Liver (tissue), 9 donors: ENCODE measurements around the gene SLC2A5. TPM values are rescaled to one million over a fixed set of nuclear protein-coding genes. Genes with fewer than 3 reads are reported as not detected.

Experiments
- DNase-seq: peaks from one replicate; pipeline ENCODE4 v3.0.0-alpha.2; 2017; ENCODE audit warnings: low spot score
- H3K27ac ChIP-seq, 2 donors: one replicate each; pipeline ENCODE4 v1.7.0; 2013; ENCODE audit warnings: inconsistent platforms in 2 of 2, low read length in 2 of 2, control low read depth in 1 of 2, low read depth in 1 of 2, mild to moderate bottlenecking in 1 of 2
- H3K27me3 ChIP-seq, 4 donors: one replicate each; pipeline versions ENCODE4 v1.6.1 to v1.7.0; 2013; ENCODE audit warnings: low read length in 3 of 4, inconsistent platforms in 1 of 4, mild to moderate bottlenecking in 1 of 4, moderate library complexity in 1 of 4; ENCODE audit not compliant: control insufficient read depth in 4 of 4, insufficient read depth in 4 of 4
- H3K36me3 ChIP-seq, 4 donors: one replicate each; pipeline versions ENCODE4 v1.6.1 to v1.7.0; 2013; ENCODE audit warnings: low read length in 3 of 4, mild to moderate bottlenecking in 3 of 4, low read depth in 1 of 4, moderate library complexity in 1 of 4; ENCODE audit not compliant: control insufficient read depth in 4 of 4, insufficient read depth in 3 of 4
- H3K4me1 ChIP-seq, 4 donors: one replicate each; pipeline versions ENCODE4 v1.6.1 to v1.7.0; 2013; ENCODE audit warnings: low read length in 3 of 4, mild to moderate bottlenecking in 3 of 4, moderate library complexity in 1 of 4; ENCODE audit not compliant: control insufficient read depth in 4 of 4, insufficient read depth in 4 of 4
- H3K4me3 ChIP-seq, 3 donors: one replicate each; pipeline versions ENCODE4 v1.6.1 to v1.7.0; 2013; ENCODE audit warnings: low read length in 3 of 3, control low read depth in 1 of 3, low read depth in 1 of 3, mild to moderate bottlenecking in 1 of 3
- H3K9ac ChIP-seq, 2 donors: one replicate each; pipeline ENCODE4 v1.7.0; 2013; ENCODE audit warnings: low read length in 2 of 2, mild to moderate bottlenecking in 2 of 2, moderate library complexity in 2 of 2, control low read depth in 1 of 2, low read depth in 1 of 2
- H3K9me3 ChIP-seq, 4 donors: one replicate each; pipeline versions ENCODE4 v1.6.1 to v1.7.0; 2013; ENCODE audit warnings: low read length in 3 of 4; ENCODE audit not compliant: control insufficient read depth in 4 of 4
- ATF3 ChIP-seq: IDR thresholded peaks from 2 replicates; pipeline ENCODE4 v1.6.1; 2016; ENCODE audit warnings: antibody characterized with exemption
- CTCF ChIP-seq: fragments of 150-350 bp; IDR thresholded peaks from 2 replicates; pipeline ENCODE4 v1.5.1; 2017; ENCODE audit warnings: improper control_type of control experiment, low read depth, low read length; ENCODE audit not compliant: missing input control
- EGR1 ChIP-seq, 2 donors: IDR thresholded peaks; 2 replicates each; pipeline ENCODE4 v1.6.1; 2016 to 2018; ENCODE audit warnings: antibody characterized with exemption in 2 of 2, low read depth in 2 of 2
- FOXA1 ChIP-seq: IDR thresholded peaks from 2 replicates; pipeline ENCODE4 v1.6.1; 2016; ENCODE audit warnings: antibody characterized with exemption
- FOXA2 ChIP-seq: IDR thresholded peaks from 2 replicates; pipeline ENCODE4 v1.6.1; 2016; ENCODE audit warnings: antibody characterized with exemption
- GABPA ChIP-seq, 2 donors: IDR thresholded peaks in 1 of 2; conservative IDR thresholded peaks in 1 of 2; 2 replicates each; pipeline ENCODE4 v1.6.1; 2016; ENCODE audit warnings: antibody characterized with exemption in 2 of 2, mild to moderate bottlenecking in 1 of 2, moderate library complexity in 1 of 2
- HNF4A ChIP-seq, 2 donors: conservative IDR thresholded peaks; 2 replicates each; pipeline ENCODE4 v1.6.1; 2016; ENCODE audit warnings: antibody characterized with exemption in 2 of 2, mild to moderate bottlenecking in 2 of 2
- HNF4G ChIP-seq: IDR thresholded peaks from 2 replicates; pipeline ENCODE4 v1.6.1; 2016; ENCODE audit warnings: antibody characterized with exemption
- JUND ChIP-seq, 2 donors: IDR thresholded peaks; 2 replicates each; pipeline ENCODE4 v1.6.1; 2016; ENCODE audit warnings: antibody characterized with exemption in 2 of 2
- MAX ChIP-seq: IDR thresholded peaks from 2 replicates; pipeline ENCODE4 v1.6.1; 2016; ENCODE audit warnings: antibody characterized with exemption
- NR2F2 ChIP-seq: IDR thresholded peaks from 2 replicates; pipeline ENCODE4 v1.6.1; 2016; ENCODE audit warnings: antibody characterized with exemption
- RAD21 ChIP-seq, 2 donors: IDR thresholded peaks; 2 replicates each; pipeline ENCODE4 v1.6.1; 2016; ENCODE audit warnings: antibody characterized with exemption in 2 of 2, mild to moderate bottlenecking in 2 of 2
- REST ChIP-seq: IDR thresholded peaks from 2 replicates; pipeline ENCODE4 v1.6.1; 2016; ENCODE audit warnings: antibody characterized with exemption, mild to moderate bottlenecking
- RXRA ChIP-seq, 2 donors: IDR thresholded peaks; 2 replicates each; pipeline ENCODE4 v1.6.1; 2017 to 2018; ENCODE audit warnings: antibody characterized with exemption in 2 of 2, mild to moderate bottlenecking in 1 of 2
- SP1 ChIP-seq: IDR thresholded peaks from 2 replicates; pipeline ENCODE4 v1.6.1; 2018; ENCODE audit warnings: antibody characterized with exemption, mild to moderate bottlenecking
- TAF1 ChIP-seq: conservative IDR thresholded peaks from 2 replicates; pipeline ENCODE4 v1.6.1; 2016; ENCODE audit warnings: antibody characterized with exemption, mild to moderate bottlenecking
- YY1 ChIP-seq: IDR thresholded peaks from 2 replicates; pipeline ENCODE4 v1.6.1; 2016; ENCODE audit warnings: antibody characterized with exemption, mild to moderate bottlenecking
- ZBTB33 ChIP-seq: IDR thresholded peaks from 2 replicates; pipeline ENCODE4 v1.6.1; 2016; ENCODE audit warnings: antibody characterized with exemption
- WGBS: extraction: QIAGEN DNeasy Blood & Tissue Kit; methylation state at CpG from one replicate; pipeline ENCODE4 v1.1.7; 2013; 5-methylcytosine and 5-hydroxymethylcytosine counted together
- polyA plus RNA-seq, 2 donors: library from polyadenylated mRNA; stranded (reverse) in 1 of 2; unstranded in 1 of 2; fragments of 200-250 nt in 1 of 2; fragments of >200 nt in 1 of 2; fragmentation: Nextera tagmentation in 1 of 2; extraction: Ambion mirVana in 1 of 2; gene quantifications; one replicate each; pipeline versions ENCODE4 v1.2.1 to v1.2.3, GENCODE V29; 2013 to 2015
- total RNA-seq, 2 donors: library from RNA; depleted of rRNA; stranded (reverse); fragments of >200 nt; gene quantifications; one replicate each; pipeline ENCODE4 v1.2.3, GENCODE V29; 2014
- donor health status: healthy.
- donor health status: healthy.
- donor health status: healthy.
- donor health status: healthy.
- donor health status: healthy.

SLC2A5 gene
- total and polyA plus RNA-seq, 4 donors: 0.07 to 1.6 (median 0.13) TPM

- DNase-seq: no peak
- TF ChIP-seq TAF1: no peak
- no peak for TF ChIP-seq JUND (IDR thresholded peaks at IDR 0.05)
- no peak for TF ChIP-seq GABPA (IDR thresholded peaks at IDR 0.05 in 1 of 2, conservative IDR thresholded peaks at IDR 0.05 in 1 of 2)
- no peak for TF ChIP-seq HNF4G
- no peak for TF ChIP-seq ZBTB33
- no peak for TF ChIP-seq ATF3
- TF ChIP-seq HNF4A (conservative IDR thresholded peaks at IDR 0.05): no peak
- TF ChIP-seq FOXA2: no peak
- TF ChIP-seq MAX: no peak
- TF ChIP-seq RAD21 (IDR thresholded peaks at IDR 0.05): no peak
- TF ChIP-seq RXRA (IDR thresholded peaks at IDR 0.05): no peak
- no peak for TF ChIP-seq CTCF
- TF ChIP-seq YY1: no peak
- no peak for TF ChIP-seq EGR1 (IDR thresholded peaks at IDR 0.05; ENCODE audit: low read depth in 2 of 2)
- no peak for TF ChIP-seq FOXA1
- no peak for TF ChIP-seq REST
- no peak for TF ChIP-seq NR2F2
- no peak for TF ChIP-seq SP1
- 68% methylated on average over 55 of the region's 55 CpGs for WGBS
- Histone ChIP-seq H3K9me3 (peaks cover 3 to 5% (median 4%) of the 10 kb centered on the region in 4 donors), H3K9ac (no peak overlapping the region), H3K4me3 (no peak overlapping the region), H3K4me1 (peaks cover 0 to 2% (median 0%) of the 10 kb centered on the region in 4 donors), H3K27me3 (no peaks in the 10 kb centered on the region), H3K36me3 (no peaks in the 10 kb centered on the region), H3K27ac (no peak overlapping the region)
Observed at GRCh38 chr1:9039761-9040658, 29.4 kb downstream of the SLC2A5 start.
